Spinal cord (tissue), 10 donors: ENCODE results near the gene BTBD1. TPM values are rescaled to one million over a fixed set of nuclear protein-coding genes. Genes with fewer than 3 reads are reported as not detected.

Source experiments
- DNase-seq, 6 donors: peaks; one replicate each; pipeline versions ENCODE4 v3.0.0 to v3.0.0-alpha.2; 2013 to 2015; ENCODE audit warnings: low spot score in 6 of 6, low read depth in 4 of 6
- H3K27ac ChIP-seq: one replicate; pipeline ENCODE4 v1.5.1; 2013; ENCODE audit warnings: low read depth, low read length, control low read depth
- H3K27me3 ChIP-seq: one replicate; pipeline ENCODE4 v1.6.1; 2013; ENCODE audit warnings: low read length; ENCODE audit not compliant: control insufficient read depth, insufficient read depth
- H3K36me3 ChIP-seq: one replicate; pipeline ENCODE4 v1.6.1; 2013; ENCODE audit warnings: low read length; ENCODE audit not compliant: control insufficient read depth, insufficient read depth
- H3K4me1 ChIP-seq: one replicate; pipeline ENCODE4 v1.6.1; 2013; ENCODE audit warnings: low read length; ENCODE audit not compliant: control insufficient read depth, insufficient read depth
- H3K4me3 ChIP-seq: one replicate; pipeline ENCODE4 v1.5.1; 2013; ENCODE audit warnings: low read depth, low read length, control low read depth
- H3K9me3 ChIP-seq: one replicate; pipeline ENCODE4 v1.6.1; 2013; ENCODE audit warnings: low read length; ENCODE audit not compliant: control insufficient read depth, insufficient read depth
- WGBS: methylation state at CpG from one replicate; pipeline ENCODE4 v1.1.5; 2013; ENCODE audit warnings: missing lambda C conversion rate; ENCODE audit not compliant: insufficient coverage; 5-methylcytosine and 5-hydroxymethylcytosine counted together
- polyA plus RNA-seq, 2 donors: library from polyadenylated mRNA; unstranded; fragments of 120-200 nt; gene quantifications; one replicate each; pipeline ENCODE4 v1.2.1, GENCODE V29; 2013; ENCODE audit not compliant: insufficient read length in 2 of 2
- small RNA-seq: library from RNA; depleted of rRNA; stranded (forward); fragments of <200 nt; gene quantifications from one replicate; pipeline ENCODE3, GENCODE V24; 2014; ENCODE audit warnings: low replicate concordance
- total RNA-seq, 2 donors: library from RNA; depleted of rRNA in 1 of 2; stranded (reverse); fragments of 120-200 nt in 1 of 2; fragments of >200 nt in 1 of 2; gene quantifications; one replicate each; pipeline versions ENCODE4 v1.2.3 to v1.2.4, GENCODE V29; 2013 to 2014
- donor health status: healthy.

Gene BTBD1
- total and polyA plus RNA-seq, 4 donors = 71.0 to 149 (median 80.4) TPM

- WGBS = 94% methylated on average over 3 of the region's 7 CpGs
- no peaks in the 10 kb centered on the region for H3K9me3 ChIP-seq
- DNase-seq = no peak
- no peak overlapping the region for H3K4me3 ChIP-seq
- H3K27me3 ChIP-seq = no peaks in the 10 kb centered on the region
- H3K4me1 ChIP-seq = no peaks in the 10 kb centered on the region
- H3K27ac ChIP-seq = no peak overlapping the region
- H3K36me3 ChIP-seq = no peaks in the 10 kb centered on the region
These were observed 97.7 kb downstream of the BTBD1 start for GRCh38 chr15:82969353-82969752.

- 100% methylated on average over 4 of the region's 4 CpGs for WGBS
- no peaks in the 10 kb centered on the region for H3K9me3 ChIP-seq
- DNase-seq = no peak
- H3K4me3 ChIP-seq = no peak overlapping the region
- no peak overlapping the region for H3K27ac ChIP-seq
- no peaks in the 10 kb centered on the region for H3K36me3 ChIP-seq
- no peaks in the 10 kb centered on the region for H3K27me3 ChIP-seq
- no peaks in the 10 kb centered on the region for H3K4me1 ChIP-seq
These were observed 99.0 kb downstream of the BTBD1 start for GRCh38 chr15:82968066-82968465.

DNA sequence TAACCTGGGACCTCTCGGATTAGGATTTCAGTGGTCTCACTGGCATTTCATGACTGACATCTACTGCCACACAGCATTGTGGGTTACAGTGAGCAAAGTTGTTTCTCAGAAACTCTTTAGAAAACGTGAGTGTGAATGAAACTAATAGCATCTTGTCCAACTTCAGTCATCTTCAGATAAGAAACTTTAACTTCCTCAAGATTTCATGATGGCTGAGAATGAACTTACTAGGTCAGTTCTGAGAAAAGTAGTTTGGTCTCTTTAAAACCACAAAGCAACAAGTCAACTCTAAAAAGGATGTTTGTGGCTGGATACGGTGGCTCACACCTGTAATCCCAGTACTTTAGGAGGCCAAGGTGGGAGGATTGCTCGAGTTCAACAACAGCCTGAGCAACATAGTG is 100.4 kb downstream of the BTBD1 start:
- DNase-seq = no peak
- WGBS = 100% methylated on average over 1 of the region's 4 CpGs
- Histone ChIP-seq H3K9me3 (no peaks in the 10 kb centered on the region), H3K4me1 (no peaks in the 10 kb centered on the region), H3K27ac (no peak overlapping the region), H3K27me3 (no peaks in the 10 kb centered on the region), H3K36me3 (no peaks in the 10 kb centered on the region), H3K4me3 (no peak overlapping the region)

Small RNA genes within 50 kb of the gene (small RNA-seq; reads per million reads assigned to genes)
- gene MIR4515 = not detected

Other genes with a start within 250 kb of the BTBD1 start
- 10 to 100 TPM; 29.6 to 36.0 TPM for gene HOMER2, start 114.5 kb downstream of the BTBD1 start, total RNA-seq
- gene HOMER2, start 114.5 kb downstream of the BTBD1 start, polyA plus RNA-seq = 10 to 100 TPM; 22.4 to 25.9 TPM
- 10 to 100 TPM; 26.8 to 35.5 TPM for gene RAMAC, start 81.0 kb downstream of the BTBD1 start, total RNA-seq
- 10 to 100 TPM; 31.8 to 35.6 TPM for gene RAMAC, start 81.0 kb downstream of the BTBD1 start, polyA plus RNA-seq
- gene C15orf40, start 55.6 kb downstream of the BTBD1 start, total RNA-seq = 10 to 100 TPM; 11.3 to 18.6 TPM
- 10 to 100 TPM; 19.8 to 20.8 TPM for gene C15orf40, start 55.6 kb downstream of the BTBD1 start, polyA plus RNA-seq
- gene TM6SF1, start 40.4 kb upstream of the BTBD1 start, total RNA-seq = 10 to 100 TPM in 1 of 2 donors, 1 to 10 TPM in 1; 4.7 to 15.6 TPM
- 10 to 100 TPM; 12.0 to 12.5 TPM for gene TM6SF1, start 40.4 kb upstream of the BTBD1 start, polyA plus RNA-seq
- gene HDGFL3, start 140.6 kb upstream of the BTBD1 start, total RNA-seq = 100 to 1,000 TPM in 1 of 2 donors, 10 to 100 TPM in 1; 64.2 to 113 TPM
- gene HDGFL3, start 140.6 kb upstream of the BTBD1 start, polyA plus RNA-seq = 100 to 1,000 TPM; 140 to 195 TPM
- under 1 TPM; 0.22 to 0.69 TPM for gene BNC1, start 217.4 kb upstream of the BTBD1 start, total RNA-seq
- under 1 TPM; 0.15 to 0.17 TPM for gene BNC1, start 217.4 kb upstream of the BTBD1 start, polyA plus RNA-seq